SKM-1 (cell line): ENCODE measurements around the gene SEC24C.
"Not testable (repeated sequence)": the region's sequence is repeated elsewhere in the genome, so short reads cannot be mapped to it uniquely, and the experiment has no call there.

ENCODE experiments used
- DNase-seq: peaks from one replicate; lab custom pipeline; 2025; ENCODE audit not compliant: unreplicated experiment; lab: John Stamatoyannopoulos, UW

The SEC24C gene

DNA sequence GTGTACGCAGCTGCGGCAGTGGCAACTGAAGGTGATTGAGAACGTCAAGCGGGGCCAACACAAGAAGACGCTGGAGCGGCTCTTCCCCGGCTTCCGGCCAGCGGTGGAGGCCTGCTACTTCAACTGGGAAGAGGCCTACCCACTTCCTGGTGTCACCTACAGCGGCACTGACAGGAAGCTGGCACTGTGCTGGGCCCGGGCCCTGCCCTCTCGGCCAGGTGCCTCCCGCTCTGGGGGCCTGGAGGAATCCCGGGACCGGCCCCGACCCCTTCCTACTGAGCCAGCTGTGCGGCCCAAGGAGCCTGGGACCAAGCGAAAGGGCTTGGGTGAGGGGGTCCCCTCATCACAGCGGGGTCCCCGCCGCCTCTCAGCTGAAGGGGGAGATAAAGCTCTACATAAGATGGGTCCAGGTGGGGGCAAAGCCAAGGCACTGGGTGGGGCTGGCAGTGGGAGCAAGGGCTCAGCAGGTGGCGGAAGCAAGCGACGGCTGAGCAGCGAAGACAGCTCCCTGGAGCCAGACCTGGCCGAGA lies 47.8 kb downstream of the SEC24C start:
- DNase-seq = no peak

GRCh38 chr10:73793456-73793855 lies 49.3 kb downstream of the SEC24C start:
- DNase-seq = no peak

GRCh38 chr10:73795491-73795890 lies 51.3 kb downstream of the SEC24C start:
- DNase-seq = not testable (repeated sequence)

DNA sequence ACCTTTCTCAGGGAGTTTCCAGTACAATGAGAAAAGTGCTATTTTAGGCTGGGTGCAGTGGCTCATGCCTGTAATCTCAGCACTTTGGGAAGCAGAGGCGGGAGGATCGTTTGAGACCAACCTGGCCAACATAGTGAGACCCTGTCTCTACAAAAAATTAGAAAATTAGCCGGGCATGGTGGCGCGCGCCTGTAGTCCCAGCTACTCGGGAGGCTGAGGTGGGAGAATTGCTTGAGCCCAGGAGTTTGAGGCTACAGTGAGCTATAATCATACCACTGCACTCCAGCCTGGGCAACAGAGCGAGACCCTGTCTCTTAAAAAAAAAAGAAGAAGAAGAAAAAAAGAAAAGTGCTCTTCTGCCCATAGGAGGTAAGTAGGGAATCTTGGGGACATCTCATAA lies 51.9 kb downstream of the SEC24C start:
- not testable (repeated sequence) for DNase-seq

DNA sequence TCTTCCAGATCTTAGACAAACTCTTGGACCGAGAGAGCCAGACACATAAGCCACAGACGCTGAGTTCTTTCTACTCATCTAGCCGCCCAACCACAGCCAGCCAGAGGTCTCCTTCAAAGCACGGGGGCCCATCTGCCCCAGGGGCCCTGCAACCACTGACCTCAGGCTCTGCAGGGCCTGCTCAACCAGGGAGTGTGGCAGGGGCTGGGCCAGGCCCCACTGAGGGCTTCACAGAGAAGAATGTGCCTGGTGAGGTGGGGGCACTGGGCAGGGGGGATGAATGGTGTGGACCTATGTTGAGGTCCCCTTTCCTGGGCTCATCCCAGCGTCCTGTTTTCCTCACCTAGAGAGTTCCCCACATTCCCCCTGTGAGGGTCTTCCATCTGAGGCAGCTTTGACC lies 52.6 kb downstream of the SEC24C start:
- DNase-seq = no peak

DNA sequence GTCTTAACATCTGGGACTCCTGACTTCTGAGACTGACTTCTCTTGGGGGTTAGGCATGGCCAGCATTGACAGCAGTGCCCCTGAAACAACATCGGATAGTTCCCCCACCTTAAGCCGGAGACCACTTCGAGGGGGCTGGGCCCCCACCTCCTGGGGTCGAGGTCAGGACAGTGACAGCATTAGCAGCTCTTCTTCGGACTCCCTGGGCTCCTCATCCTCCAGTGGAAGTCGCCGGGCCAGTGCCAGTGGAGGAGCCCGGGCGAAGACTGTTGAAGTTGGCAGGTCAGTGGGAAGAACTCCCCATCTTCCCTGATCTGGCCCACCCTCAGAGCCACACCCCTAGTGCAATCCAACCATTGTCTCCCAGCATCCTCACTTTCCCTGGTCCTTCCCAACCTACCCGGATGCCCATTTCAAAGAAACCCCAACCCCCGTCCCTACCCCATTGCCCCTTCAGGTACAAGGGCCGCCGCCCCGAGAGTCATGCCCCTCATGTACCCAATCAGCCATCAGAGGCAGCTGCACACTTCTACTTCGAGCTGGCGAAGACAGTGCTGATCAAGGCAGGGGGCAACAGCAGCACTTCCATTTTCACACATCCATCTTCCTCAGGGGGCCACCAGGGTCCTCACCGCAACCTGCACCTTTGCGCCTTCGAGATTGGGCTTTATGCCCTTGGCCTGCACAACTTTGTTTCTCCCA lies 53.3 kb downstream of the SEC24C start:
- no peak for DNase-seq

GRCh38 chr10:73798087-73798486 lies 53.9 kb downstream of the SEC24C start:
- no peak for DNase-seq

DNA sequence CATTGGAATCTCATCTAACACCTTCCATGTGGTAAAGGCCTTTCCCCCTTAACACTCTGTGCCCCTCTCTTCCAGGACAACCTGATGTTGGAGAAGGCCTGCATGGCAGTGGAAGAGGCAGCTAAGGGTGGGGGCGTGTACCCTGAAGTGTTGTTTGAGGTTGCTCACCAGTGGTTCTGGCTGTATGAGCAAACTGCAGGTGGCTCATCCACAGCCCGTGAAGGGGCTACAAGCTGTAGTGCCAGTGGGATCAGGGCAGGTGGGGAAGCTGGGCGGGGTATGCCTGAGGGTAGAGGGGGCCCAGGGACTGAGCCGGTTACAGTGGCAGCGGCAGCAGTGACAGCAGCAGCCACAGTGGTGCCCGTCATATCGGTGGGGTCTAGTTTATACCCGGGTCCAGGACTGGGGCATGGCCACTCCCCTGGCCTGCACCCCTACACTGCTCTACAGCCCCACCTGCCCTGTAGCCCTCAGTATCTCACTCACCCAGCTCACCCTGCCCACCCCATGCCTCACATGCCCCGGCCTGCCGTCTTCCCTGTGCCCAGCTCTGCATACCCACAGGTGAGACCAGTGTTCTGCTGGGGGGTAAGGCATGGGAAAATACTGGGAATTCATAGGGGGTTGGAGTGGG lies 54.9 kb downstream of the SEC24C start:
- no peak for DNase-seq

- DNase-seq = no peak
Measured at GRCh38 chr10:73799899-73800559, 55.9 kb downstream of the SEC24C start.

DNA sequence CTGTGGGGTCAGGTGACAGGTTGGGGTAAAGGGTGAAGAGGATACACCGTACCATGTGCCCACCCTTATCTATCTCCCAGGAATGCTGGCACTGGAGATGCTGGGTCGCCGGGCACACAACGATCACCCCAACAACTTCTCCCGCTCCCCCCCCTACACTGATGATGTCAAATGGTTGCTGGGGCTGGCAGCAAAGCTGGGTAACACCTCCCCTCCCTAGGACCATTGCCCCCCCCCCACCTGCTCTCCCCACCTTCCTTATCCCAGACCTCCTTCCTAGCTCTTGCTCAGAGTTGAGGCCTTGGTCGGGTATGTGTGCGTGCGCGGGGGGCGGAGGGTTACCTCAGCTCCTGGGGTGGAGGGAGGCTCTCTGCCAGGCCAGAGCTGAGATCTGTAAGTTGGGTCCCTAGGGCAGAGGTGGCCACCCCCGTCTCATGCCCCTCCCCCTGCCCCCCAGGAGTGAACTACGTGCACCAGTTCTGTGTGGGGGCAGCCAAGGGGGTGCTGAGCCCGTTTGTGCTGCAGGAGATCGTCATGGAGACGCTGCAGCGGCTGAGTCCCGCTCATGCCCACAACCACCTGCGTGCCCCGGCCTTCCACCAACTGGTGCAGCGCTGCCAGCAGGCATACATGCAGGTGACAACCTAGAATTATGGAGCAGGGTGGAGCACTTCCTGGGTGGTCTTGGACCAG lies 56.5 kb downstream of the SEC24C start:
- DNase-seq = no peak

GRCh38 chr10:73801253-73801590 lies 57.0 kb downstream of the SEC24C start:
- no peak for DNase-seq

DNA sequence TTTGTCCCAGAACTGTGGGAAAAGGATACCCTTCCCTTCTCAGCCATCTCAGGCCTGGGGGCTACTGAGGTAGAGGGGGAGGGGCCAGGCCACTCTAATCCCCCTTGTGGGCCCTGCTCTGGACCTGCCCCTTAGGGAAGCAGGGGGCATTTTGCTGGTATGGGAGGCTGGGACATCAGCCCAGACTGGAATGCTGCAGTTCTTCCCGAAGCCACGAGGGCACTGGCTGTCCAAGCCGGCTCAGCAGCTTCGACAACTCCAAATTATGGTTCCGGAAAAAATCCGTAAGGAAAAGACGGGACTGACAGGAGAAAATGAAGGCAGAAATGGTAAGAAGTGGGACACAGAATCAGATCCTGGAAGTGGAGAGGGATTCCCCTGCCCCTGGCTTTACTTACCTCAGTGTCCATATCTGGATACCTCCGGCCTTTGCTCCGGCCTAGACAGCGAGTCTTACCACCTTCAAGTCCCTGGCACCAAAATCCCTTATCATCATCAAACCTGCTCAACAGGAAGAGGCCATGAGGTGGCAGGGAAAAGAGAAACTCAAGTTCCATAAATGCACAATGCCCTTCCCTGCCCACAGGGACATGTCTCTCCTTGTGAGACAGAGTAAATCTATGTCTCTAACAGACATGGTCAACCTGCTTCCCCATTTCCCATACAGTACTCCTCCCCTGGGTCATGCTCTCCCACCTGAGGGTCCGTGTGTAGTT lies 58.3 kb downstream of the SEC24C start:
- no peak for DNase-seq

- no peak for DNase-seq
Measured at GRCh38 chr10:73803680-73804286, 59.6 kb downstream of the SEC24C start.

GRCh38 chr10:73806176-73806950 lies 62.2 kb downstream of the SEC24C start:
- no peak for DNase-seq

- DNase-seq = no peak
Measured at GRCh38 chr10:73807471-73807870, 63.3 kb downstream of the SEC24C start.

DNA sequence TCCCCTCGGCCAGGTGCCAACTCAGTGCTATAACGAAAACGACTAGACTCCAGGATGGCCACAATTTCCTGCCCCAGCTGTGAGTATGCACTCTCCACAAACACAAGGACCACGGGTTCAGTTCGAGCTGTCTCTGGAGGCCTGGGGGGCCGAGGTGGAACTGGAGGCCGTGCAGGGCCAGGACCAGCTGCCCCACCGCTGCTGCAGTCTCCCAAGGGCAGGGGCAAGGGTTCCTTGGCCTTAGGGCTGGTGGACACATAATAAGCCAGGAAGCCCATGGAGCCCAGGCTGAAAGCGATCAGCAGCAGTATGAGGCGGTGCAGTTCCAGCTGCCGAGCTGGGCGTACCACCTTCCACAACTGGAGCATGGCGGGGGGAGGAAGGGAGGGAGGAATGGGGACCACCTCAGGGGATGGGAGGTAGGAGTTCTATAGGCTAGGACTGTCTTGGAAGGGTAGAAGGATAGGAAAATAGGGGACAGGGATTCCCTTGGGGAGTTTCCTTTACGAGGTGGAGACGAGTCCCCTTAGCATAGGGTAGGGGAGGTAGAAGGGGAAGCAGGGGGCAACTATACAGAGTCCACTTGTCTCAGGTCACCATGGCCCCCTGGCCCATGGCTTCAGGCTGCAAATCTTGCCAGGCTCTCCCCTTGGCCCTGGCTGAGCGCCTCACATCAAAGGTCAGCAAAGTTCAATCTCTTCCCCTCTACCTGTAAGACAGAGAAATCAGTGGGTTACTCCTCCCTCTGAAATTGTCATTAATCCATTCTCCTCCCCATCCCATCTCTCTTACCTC lies 64.0 kb downstream of the SEC24C start:
- no peak for DNase-seq

DNA sequence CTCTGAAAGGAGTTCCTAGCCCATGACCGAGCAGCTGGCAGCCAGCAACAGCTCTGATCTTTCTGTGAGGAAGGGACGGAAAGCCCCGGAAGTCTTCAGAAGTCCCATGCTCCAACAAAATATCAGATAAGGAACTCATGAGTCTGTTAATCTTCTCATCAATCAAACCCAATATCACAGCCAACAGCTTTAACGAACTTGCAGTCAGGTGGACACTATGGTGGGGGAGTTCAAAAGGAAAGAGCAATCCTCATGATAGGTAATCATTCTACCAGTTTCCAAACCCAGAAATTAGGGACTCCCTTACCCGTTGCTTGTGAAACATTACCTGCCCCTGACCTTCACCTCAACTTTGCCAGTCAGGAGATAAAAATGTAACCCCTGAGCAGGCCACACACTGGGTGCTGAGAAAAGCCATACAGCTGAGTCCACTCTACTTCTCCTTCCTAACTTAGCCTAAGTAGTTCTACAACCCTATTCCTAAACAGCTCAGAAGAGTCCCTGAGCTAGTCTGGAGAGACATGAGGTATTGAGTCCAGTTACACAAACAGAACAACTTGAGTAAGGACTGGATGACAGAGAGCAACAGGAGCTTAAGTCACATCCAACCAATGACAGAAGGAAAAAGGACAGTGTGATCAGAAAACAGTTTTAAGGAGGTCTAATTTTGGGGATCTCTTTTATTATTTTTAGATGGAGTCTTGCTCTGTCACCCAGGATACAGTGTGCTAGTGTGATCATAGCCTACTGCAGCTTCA lies 65.1 kb downstream of the SEC24C start:
- DNase-seq = no peak

DNA sequence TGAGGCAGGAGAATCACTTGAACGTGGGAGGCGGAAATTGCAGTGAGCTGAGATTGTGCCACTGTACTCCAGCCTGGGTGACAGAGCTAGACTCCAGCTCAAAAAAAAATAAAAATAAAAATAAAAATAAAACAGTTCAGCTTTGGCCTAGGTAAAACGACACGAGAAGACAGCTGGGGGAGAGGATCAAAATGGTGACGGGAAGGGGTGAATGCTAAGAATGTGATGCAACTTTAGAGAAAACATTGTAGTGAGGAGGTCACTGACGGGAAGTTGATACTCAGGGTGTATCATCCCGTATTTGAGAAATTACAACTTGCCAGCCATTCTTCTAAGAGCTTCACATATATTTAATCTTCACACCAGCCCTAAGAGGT lies 66.2 kb downstream of the SEC24C start:
- DNase-seq = no peak
